Activated B cell treated with CpG ODN at 0.5 μM for 24 hours (primary cell): Measurements from ENCODE around the gene PREX1. TPM values are rescaled to one million over a fixed set of nuclear protein-coding genes. Genes with fewer than 3 reads are reported as not detected.
A peak's percentile ranks its signal among the peaks of the same experiment; 100 is the strongest.

Source experiments
- ATAC-seq: fragments of 200-7000 bp; cut with Tn5 transposase; one replicate; pipeline ENCODE4 v1.10.0; 2021; ENCODE audit warnings: low read depth, mild to moderate bottlenecking, moderate library complexity
- CTCF ChIA-PET: fragments of 350-600 bp; sonication (Branson Sonifier 250); formaldehyde crosslinking; loops from one replicate; lab custom pipeline; 2021; ENCODE audit warnings: antibody characterized with exemption; lab: Charles Lee
- POLR2A ChIA-PET: fragments of 350-600 bp; sonication (Branson Sonifier 250); formaldehyde crosslinking; loops from one replicate; lab custom pipeline; 2021; ENCODE audit warnings: antibody characterized with exemption; lab: Charles Lee
- DNase-seq: peaks from one replicate; pipeline ENCODE4 v3.0.0; 2022
- H3K27ac Mint-ChIP-seq: one replicate; pipeline ENCODE4 v1.8.0; 2020; ENCODE audit warnings: mixed read lengths
- H3K27me3 Mint-ChIP-seq: one replicate; pipeline ENCODE4 v1.8.0; 2021; ENCODE audit warnings: mixed read lengths
- H3K36me3 Mint-ChIP-seq: one replicate; pipeline ENCODE4 v1.8.0; 2021; ENCODE audit warnings: low read depth, mixed read lengths
- H3K4me1 Mint-ChIP-seq: one replicate; pipeline ENCODE4 v1.8.0; 2021; ENCODE audit warnings: mixed read lengths
- H3K4me3 Mint-ChIP-seq: one replicate; pipeline ENCODE4 v1.8.0; 2020; ENCODE audit warnings: mild to moderate bottlenecking, mixed read lengths
- H3K9me3 Mint-ChIP-seq: one replicate; pipeline ENCODE4 v1.8.0; 2020; ENCODE audit warnings: mixed read lengths
- intact Hi-C: fragments of 100-400 bp; cut with micrococcal nuclease; formaldehyde crosslinking; loops from one replicate; pipeline ENCODE4 v1.15.1; 2024
- total RNA-seq: library from RNA; stranded (reverse); gene quantifications from 2 replicates; pipeline ENCODE4 v1.2.3, GENCODE V29; 2022
- TF ChIP-seq, protein P1 (sequence below): fragments of 200-600 bp; IDR thresholded peaks from one replicate; pipeline ENCODE4 v1.8.0; 2022; ENCODE audit warnings: antibody characterized with exemption, mild to moderate bottlenecking

The PREX1 gene
- total RNA-seq, 1 donor from 2014 or later, result 71.4 TPM

GRCh38 chr20:48745330-48745729 is 82.5 kb downstream of the PREX1 start:
- CTCF ChIA-PET, result no interaction called here
- DNase-seq, result no peak
- Mint-ChIP-seq H3K27ac (no peak overlapping the region), H3K4me3 (no peak overlapping the region), H3K4me1 (peaks cover 41% of the 10 kb centered on the region), H3K9me3 (no peaks in the 10 kb centered on the region), H3K36me3 (peaks cover 49% of the 10 kb centered on the region), H3K27me3 (no peaks in the 10 kb centered on the region)
- TF ChIP-seq, protein P1, sequence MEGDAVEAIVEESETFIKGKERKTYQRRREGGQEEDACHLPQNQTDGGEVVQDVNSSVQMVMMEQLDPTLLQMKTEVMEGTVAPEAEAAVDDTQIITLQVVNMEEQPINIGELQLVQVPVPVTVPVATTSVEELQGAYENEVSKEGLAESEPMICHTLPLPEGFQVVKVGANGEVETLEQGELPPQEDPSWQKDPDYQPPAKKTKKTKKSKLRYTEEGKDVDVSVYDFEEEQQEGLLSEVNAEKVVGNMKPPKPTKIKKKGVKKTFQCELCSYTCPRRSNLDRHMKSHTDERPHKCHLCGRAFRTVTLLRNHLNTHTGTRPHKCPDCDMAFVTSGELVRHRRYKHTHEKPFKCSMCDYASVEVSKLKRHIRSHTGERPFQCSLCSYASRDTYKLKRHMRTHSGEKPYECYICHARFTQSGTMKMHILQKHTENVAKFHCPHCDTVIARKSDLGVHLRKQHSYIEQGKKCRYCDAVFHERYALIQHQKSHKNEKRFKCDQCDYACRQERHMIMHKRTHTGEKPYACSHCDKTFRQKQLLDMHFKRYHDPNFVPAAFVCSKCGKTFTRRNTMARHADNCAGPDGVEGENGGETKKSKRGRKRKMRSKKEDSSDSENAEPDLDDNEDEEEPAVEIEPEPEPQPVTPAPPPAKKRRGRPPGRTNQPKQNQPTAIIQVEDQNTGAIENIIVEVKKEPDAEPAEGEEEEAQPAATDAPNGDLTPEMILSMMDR, result no peak
- POLR2A ChIA-PET, result no interaction called here
- no peak for ATAC-seq
- intact Hi-C loops, result no loop called here

GRCh38 chr20:48744515-48744914 is 83.3 kb downstream of the PREX1 start:
- Mint-ChIP-seq H3K4me1 (peaks cover 41% of the 10 kb centered on the region), H3K27ac (no peak overlapping the region), H3K4me3 (no peak overlapping the region), H3K36me3 (peaks cover 55% of the 10 kb centered on the region), H3K9me3 (no peaks in the 10 kb centered on the region), H3K27me3 (no peaks in the 10 kb centered on the region)
- DNase-seq (no peak), ATAC-seq (no peak)
- ChIA-PET CTCF (no interaction called here), POLR2A (no interaction called here)
- TF ChIP-seq, protein P1, result no peak
- intact Hi-C loops, result no loop called here

DNA sequence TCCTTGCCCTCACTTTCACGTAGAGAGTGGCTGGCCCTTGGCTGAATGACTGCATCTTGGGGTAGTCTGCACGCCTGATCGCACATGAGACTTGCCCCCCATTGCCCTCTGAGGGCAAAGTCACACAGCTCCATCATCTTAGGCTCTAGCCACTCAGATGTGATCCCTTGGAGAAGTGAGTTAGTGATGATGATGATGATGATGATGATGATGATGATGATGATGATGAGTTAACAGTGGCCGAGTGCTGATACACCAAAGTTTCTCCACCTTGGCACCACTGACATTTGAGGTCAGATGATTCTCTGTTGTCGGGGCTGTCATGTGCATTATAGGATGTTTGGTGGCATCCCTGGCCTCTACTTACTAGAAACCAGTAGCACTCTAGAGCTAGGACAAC is 84.0 kb downstream of the PREX1 start:
- Mint-ChIP-seq H3K27me3 (no peaks in the 10 kb centered on the region), H3K4me1 (peaks cover 41% of the 10 kb centered on the region), H3K4me3 (no peak overlapping the region), H3K9me3 (no peaks in the 10 kb centered on the region), H3K36me3 (peaks cover 60% of the 10 kb centered on the region), H3K27ac (no peak overlapping the region)
- CTCF ChIA-PET, result interaction anchor here (0.8 kb wide), 1 partner anchor 47 kb away, joined by 3 read pairs; no protein-coding TSS in a partner anchor
- TF ChIP-seq, protein P1, result no peak
- intact Hi-C loops, result no loop called here
- POLR2A ChIA-PET, result no interaction called here
- DNase-seq (no peak), ATAC-seq (no peak)

DNA sequence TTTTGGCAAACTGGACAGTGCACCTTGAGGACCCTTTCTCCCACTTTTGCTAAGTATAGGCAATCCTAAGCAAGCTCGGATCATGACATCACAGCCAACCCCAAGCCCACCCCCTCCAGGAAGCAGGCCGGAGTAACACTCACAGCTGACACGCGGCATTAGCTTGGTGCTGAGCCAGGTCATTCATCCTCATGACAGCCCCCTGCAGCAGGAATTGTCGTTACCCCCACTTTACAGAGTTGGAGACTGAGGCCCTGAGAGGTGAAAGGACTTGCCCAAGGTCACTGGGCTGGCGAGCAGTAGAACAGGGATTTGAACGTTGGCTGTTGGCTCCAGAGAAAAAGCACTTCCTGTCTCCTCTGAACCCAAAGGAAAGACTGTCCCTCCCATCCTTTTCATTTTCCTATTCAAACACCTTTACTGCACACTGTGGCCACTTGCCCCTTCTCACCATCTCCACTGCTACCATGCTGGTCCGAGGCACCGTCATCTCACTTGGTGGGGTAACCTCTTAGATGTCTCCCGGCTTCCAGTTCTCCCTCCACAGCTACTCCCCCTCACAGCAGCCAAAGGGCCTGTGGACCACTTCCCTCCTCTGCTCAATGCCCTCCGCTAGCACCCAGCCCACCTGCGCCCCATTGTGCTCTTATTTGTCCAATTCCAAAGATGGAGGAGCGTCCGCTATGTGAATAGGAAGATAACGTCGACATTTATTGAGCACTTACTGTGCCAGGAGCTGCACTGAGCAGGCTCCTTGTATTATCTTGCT is 84.7 kb downstream of the PREX1 start:
- TF ChIP-seq, protein P1, result no peak
- peaks cover 41% of the 10 kb centered on the region for H3K4me1 Mint-ChIP-seq
- H3K9me3 Mint-ChIP-seq, result no peaks in the 10 kb centered on the region
- CTCF ChIA-PET, result interaction anchor here (0.8 kb wide), 1 partner anchor 48 kb away, joined by 3 read pairs; no protein-coding TSS in a partner anchor
- DNase-seq (no peak), ATAC-seq (no peak)
- intact Hi-C loops, result no loop called here
- peaks cover 60% of the 10 kb centered on the region for H3K36me3 Mint-ChIP-seq
- no peaks in the 10 kb centered on the region for H3K27me3 Mint-ChIP-seq
- peak overlapping the region; percentile 10 for H3K27ac Mint-ChIP-seq
- H3K4me3 Mint-ChIP-seq, result no peak overlapping the region
- POLR2A ChIA-PET, result no interaction called here

- H3K36me3 Mint-ChIP-seq, result peaks cover 67% of the 10 kb centered on the region
- H3K9me3 Mint-ChIP-seq, result no peaks in the 10 kb centered on the region
- ATAC-seq (no peak), DNase-seq (no peak)
- H3K4me1 Mint-ChIP-seq, result peaks cover 45% of the 10 kb centered on the region
- ChIA-PET POLR2A (no interaction called here), CTCF (no interaction called here)
- no peak overlapping the region for H3K4me3 Mint-ChIP-seq
- no peaks in the 10 kb centered on the region for H3K27me3 Mint-ChIP-seq
- H3K27ac Mint-ChIP-seq, result no peak overlapping the region
- intact Hi-C loops, result no loop called here
- TF ChIP-seq, protein P1, result no peak
Measured at GRCh38 chr20:48742233-48742632, 85.6 kb downstream of the PREX1 start.
